Right atrium auricular region (tissue), 2 donors: ENCODE measurements around the gene CDK3. TPM values are rescaled to one million over a fixed set of nuclear protein-coding genes. Genes with fewer than 3 reads are reported as not detected.

ENCODE experiments used
- DNase-seq: peaks from one replicate; pipeline ENCODE4 v3.0.0-alpha.2; 2019; ENCODE audit warnings: low spot score
- H3K27ac ChIP-seq, 2 donors: fragments of 200-600 bp; sonication (generic); 1 replicate in 1 of 2; 2 replicates in 1 of 2; pipeline ENCODE4 v1.5.1; 2016 to 2019
- H3K27me3 ChIP-seq, 2 donors: fragments of 200-600 bp; sonication (generic); one replicate each; pipeline versions ENCODE4 v1.5.1 to v1.6.0; 2017 to 2019
- H3K36me3 ChIP-seq: fragments of 200-600 bp; sonication (generic); one replicate; pipeline ENCODE4 v1.5.1; 2016
- H3K4me1 ChIP-seq, 2 donors: fragments of 200-600 bp; sonication (generic); one replicate each; pipeline versions ENCODE4 v1.5.1 to v1.6.0; 2017 to 2019
- H3K4me3 ChIP-seq, 2 donors: fragments of 200-600 bp; sonication (generic); 1 replicate in 1 of 2; 2 replicates in 1 of 2; pipeline ENCODE4 v1.5.1; 2017 to 2019; ENCODE audit warnings: mild to moderate bottlenecking in 1 of 2, moderate library complexity in 1 of 2
- H3K9me3 ChIP-seq, 2 donors: fragments of 200-600 bp; sonication (generic); one replicate each; pipeline ENCODE4 v1.5.1; 2019
- CTCF ChIP-seq, 2 donors: fragments of 200-600 bp; sonication (generic); IDR thresholded peaks; one replicate each; pipeline ENCODE4 v1.5.1; 2019; ENCODE audit warnings: antibody characterized with exemption in 2 of 2
- total RNA-seq, 2 donors: library from RNA; depleted of rRNA; stranded (reverse); fragments of >200 nt; gene quantifications; one replicate each; pipeline ENCODE4 v1.1.0, GENCODE V29; 2016

CDK3 gene
- total RNA-seq, 2 donors from 2014 or later: 2.0 TPM; not detected in 1

DNA sequence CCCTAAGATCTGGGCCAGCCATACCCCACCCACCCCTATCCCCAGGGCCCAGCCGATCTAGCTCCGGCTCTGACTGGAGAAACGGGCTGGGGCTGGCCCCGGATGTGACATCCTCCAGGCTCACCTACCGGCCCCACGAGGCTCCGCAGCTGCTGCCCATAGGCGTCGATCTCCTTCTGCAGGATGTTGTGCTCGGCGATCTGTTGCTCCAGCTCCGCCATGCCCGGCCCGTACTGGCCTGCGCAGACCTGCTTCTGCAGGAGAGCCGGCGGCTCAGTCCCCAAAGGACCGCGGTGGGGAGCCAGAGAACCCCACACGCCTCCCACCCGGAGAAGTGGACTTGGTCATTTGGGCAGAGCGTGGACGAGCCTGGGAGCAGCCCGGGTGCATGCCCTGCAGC lies 21.6 kb downstream of the CDK3 start:
- H3K9me3 ChIP-seq: no peaks in the 10 kb centered on the region
- H3K4me3 ChIP-seq: no peak overlapping the region
- no peak for TF ChIP-seq CTCF (IDR thresholded peaks at IDR 0.05)
- DNase-seq: no peak
- H3K4me1 ChIP-seq: no peaks in the 10 kb centered on the region
- no peak overlapping the region for H3K27ac ChIP-seq
- H3K27me3 ChIP-seq: no peaks in the 10 kb centered on the region
- no peaks in the 10 kb centered on the region for H3K36me3 ChIP-seq

DNA sequence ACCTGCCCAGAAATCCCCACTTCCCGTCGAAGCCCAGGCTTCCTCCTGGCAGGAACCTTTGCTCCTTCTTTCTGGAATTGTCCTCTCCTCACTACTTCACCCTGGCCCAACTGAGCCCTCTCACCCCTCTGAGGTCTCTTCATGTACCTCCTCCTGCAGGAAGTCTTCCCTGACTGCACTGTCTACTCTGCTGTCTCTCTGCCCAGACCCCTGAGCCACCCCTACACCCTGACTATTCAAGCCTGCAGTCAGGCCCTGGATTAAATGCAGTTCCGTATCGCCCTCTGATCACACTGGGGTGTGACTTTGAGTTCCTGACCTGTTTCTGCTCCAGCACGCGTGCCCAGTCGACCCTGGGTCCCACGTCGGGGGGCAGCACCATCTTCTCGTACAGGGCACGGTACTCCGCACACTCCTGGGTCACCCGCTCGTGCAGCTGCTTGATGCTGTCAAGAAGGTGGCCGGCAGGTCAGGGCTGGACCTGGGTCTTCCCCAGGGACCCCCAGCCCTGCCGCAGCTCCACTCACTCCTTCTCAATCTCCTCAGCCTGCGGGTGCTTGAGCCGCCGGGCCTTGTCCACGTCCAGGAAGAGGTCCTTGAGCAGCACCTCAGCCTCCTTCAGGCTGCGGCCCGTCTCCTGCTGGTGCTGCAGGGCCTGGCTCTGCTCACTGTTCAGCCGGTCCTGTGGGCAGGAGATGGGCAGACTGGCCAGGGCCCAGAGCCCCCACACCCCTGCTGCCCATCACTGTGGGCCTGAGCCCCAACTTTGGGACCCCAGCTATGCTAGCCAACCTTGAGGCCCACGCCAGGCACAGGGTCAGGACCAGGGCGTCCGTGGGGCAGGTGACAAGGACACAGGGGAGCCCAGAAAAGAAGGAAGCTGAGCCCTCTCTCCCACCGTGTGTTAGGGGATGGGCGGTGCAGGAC lies 22.6 kb downstream of the CDK3 start:
- Histone ChIP-seq H3K27ac (no peak overlapping the region), H3K27me3 (no peaks in the 10 kb centered on the region), H3K9me3 (no peaks in the 10 kb centered on the region), H3K4me3 (no peak overlapping the region), H3K4me1 (no peaks in the 10 kb centered on the region), H3K36me3 (no peaks in the 10 kb centered on the region)
- TF ChIP-seq CTCF (IDR thresholded peaks at IDR 0.05): no peak
- no peak for DNase-seq

DNA sequence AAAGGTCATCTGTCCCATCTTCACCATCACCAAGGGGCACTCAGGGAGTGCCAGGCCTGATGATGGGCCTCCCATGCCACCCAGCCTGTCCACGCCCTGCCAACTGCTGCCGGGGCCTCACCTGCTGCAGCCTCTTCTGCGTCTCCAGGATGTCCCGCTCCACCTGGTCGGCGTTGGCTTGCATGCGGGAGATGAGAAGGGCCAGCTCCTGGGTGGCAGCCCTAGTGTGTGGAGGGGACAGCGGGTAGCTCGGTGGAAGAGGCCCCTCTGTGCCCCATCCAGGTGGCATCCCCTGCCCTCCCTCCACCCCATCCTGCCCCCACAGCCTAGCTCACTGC lies 23.2 kb downstream of the CDK3 start:
- no peak for DNase-seq
- H3K27me3 ChIP-seq: no peaks in the 10 kb centered on the region
- H3K9me3 ChIP-seq: no peaks in the 10 kb centered on the region
- no peaks in the 10 kb centered on the region for H3K4me1 ChIP-seq
- H3K27ac ChIP-seq: no peak overlapping the region
- no peak overlapping the region for H3K4me3 ChIP-seq
- no peaks in the 10 kb centered on the region for H3K36me3 ChIP-seq
- TF ChIP-seq CTCF (IDR thresholded peaks at IDR 0.05): no peak

- DNase-seq: no peak
- TF ChIP-seq CTCF (IDR thresholded peaks at IDR 0.05): no peak
- no peaks in the 10 kb centered on the region for H3K36me3 ChIP-seq
- H3K27ac ChIP-seq: no peak overlapping the region
- no peaks in the 10 kb centered on the region for H3K9me3 ChIP-seq
- no peak overlapping the region for H3K4me3 ChIP-seq
- peaks cover 0 to 2% of the 10 kb centered on the region in 2 donors for H3K4me1 ChIP-seq
- no peaks in the 10 kb centered on the region for H3K27me3 ChIP-seq
Measured at GRCh38 chr17:76024353-76024752, 23.7 kb downstream of the CDK3 start.

DNA sequence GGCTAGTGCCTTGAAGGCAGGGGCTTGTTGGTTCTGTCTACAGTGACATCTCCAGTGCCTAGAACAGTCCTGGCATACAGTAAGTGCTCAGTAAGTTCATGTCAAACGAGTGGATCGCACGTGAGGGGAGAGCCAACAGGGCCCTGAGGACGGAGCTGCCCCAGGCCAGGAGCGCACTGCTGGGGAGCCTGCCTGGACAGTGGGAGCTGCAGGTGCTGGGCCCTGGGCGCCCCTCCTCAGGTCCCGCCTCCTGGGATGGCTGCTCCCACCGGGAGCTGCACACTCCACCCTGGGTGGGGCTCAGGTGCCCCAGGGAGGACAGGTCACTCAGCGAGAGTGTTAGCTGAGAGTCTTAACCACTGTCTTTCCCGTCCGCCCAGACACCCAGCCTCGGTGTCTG lies 24.6 kb downstream of the CDK3 start:
- TF ChIP-seq CTCF (IDR thresholded peaks at IDR 0.05): no peak
- no peak for DNase-seq
- Histone ChIP-seq H3K27me3 (no peaks in the 10 kb centered on the region), H3K9me3 (no peaks in the 10 kb centered on the region), H3K27ac (no peak overlapping the region), H3K4me3 (no peak overlapping the region), H3K36me3 (no peaks in the 10 kb centered on the region), H3K4me1 (peaks cover 0 to 9% of the 10 kb centered on the region in 2 donors)
